Hematopoietic multipotent progenitor cell (in vitro differentiated cells): Measurements from ENCODE around the gene C8G. TPM values are rescaled to one million over a fixed set of nuclear protein-coding genes. Genes with fewer than 3 reads are reported as not detected.

Experiments used
- DNase-seq, 3 donors: peaks; one replicate each; pipeline ENCODE4 v3.0.0-alpha.2; 2011 to 2015; ENCODE audit warnings: low read depth in 2 of 3, low spot score in 2 of 3
- total RNA-seq: library from RNA; depleted of rRNA; stranded (reverse); fragments of >200 nt; gene quantifications from one replicate; pipeline ENCODE4 v1.2.3, GENCODE V29; 2012

Gene C8G
- total RNA-seq, 1 donor, result 0.81 TPM

DNA sequence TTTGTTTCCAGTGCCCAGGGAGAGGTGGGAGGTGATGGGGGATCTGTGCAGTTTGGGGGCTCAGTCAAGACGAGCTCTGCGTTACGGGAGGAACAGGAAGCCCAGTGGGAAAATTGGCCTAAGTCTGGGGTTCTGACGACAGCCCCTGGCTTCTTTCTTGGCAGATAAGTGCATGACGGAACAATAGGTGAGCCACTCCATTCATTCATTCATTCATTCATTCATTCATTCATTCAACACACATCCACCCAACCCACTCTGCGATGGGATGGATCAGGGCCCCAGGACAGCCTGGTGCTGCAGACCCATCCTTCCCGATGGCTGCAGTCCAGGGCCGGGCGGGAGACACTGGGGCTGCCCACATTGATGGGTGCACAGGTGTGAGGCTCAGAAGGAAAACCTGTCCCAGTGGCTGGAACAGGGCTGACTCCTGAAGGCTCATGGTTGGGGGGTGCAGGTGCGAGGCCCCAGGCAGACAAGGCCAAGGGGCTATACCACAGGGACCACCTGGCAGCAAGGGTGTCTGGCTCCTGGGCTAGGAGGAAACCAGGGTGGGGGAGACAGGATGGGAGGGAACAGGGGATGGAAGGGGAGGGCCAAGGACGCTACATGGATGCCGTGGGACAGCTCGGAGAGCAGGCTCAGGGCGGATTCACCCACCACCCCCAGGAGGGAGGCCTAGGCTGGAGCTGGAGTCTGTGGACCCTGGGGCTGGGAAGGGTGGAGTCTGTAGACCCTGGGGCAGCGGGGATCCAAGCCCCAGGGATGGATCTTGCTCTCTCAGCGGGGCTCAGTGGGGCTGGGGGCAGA is 35.8 kb downstream of the C8G start:
- no peak for DNase-seq

DNA sequence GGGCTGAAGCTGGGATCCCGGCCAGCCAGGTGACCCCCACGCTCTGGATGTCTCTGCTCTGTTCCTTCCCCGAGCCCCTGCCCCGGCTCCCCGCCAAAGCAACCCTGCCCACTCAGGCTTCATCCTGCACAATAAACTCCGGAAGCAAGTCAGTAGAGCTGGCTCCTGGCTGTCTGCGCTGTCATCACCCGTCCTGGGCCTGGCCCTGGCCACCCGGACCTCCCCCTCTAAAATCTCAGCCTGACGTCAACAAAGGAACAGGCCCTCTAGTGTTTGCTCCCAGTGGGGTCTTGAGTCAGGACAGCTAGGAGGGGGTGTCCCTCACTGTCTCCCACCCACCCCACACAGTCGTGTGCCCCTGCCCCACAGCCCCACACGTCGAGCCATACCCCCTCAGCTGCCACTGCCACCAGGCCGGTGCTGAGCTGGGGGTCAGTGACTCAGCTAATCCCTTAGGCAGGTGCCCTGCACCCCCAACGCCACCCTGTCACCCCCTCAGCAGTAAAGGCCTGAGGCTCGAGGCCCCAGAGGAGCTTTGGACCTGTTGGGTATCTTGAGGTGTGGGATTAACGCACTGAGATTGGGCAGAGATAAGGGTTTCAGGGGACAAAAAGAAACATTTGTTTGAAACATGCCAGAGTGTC is 36.7 kb downstream of the C8G start:
- DNase-seq, result no peak

DNA sequence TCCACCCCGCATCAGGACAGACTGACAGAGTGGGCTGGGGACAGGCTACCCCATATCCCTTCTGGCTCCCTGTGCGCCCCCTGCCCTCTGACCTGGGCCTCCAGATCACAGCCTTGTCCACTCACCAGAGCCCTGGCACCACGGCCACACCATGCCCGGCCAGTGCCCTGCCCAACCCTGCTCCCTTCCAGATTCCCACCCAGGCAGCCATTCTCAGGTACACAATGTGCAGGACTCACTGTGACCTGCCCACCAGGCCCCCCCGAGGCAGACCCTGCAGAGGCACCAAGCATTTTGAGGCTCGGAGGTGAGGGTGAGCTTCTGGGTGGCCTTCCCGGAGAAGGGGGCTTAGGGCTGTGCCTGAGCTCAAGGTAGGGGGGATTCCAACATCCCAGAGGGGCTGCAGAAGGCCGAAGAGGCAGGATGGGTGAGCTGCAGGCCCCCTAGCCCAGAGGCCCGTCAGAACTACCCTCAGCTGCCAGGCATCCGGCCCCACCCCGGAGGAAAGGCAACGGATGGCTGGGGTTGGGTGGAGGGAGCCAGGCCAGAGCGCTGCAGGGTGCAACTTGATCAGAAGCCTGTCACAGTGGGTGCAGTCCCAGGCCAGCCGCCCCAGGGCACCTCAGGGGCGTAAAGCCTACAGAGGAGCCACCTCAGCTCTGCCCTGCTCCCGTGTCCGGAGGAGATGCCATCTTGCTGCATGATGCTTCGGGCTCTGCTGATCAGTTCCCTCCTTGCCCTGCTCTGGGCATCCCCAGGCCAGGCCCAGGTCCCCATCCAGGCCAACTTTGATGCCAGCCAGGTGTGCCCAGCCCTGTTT is 37.4 kb downstream of the C8G start, which contains the start of gene LCNL1:
Gene LCNL1 (plus strand): TSS at position 762 of the 820 bp plus-strand sequence. CDS start 594 bp downstream, outside the sequence.
- no peak for DNase-seq

DNA sequence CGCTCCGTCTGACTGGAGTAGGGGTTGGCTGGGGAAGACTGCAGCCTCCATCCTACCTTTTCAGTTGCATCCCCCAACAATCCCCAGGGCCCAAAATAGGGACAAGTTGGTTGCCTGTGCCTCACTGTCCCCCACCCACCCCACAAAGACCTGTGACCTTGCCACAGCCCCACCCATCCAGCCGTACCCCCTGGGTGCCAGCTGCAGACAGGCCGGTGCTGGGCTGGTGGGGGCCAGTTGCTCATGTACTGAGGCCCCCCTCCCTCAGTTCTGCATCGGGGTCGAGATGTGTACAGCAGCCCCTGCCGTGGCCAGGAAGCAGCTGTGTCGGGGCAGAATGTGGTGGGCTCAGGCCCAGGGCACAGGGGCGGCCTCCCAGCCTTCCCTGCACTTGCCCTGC is 38.1 kb downstream of the C8G start:
- no peak for DNase-seq

DNA sequence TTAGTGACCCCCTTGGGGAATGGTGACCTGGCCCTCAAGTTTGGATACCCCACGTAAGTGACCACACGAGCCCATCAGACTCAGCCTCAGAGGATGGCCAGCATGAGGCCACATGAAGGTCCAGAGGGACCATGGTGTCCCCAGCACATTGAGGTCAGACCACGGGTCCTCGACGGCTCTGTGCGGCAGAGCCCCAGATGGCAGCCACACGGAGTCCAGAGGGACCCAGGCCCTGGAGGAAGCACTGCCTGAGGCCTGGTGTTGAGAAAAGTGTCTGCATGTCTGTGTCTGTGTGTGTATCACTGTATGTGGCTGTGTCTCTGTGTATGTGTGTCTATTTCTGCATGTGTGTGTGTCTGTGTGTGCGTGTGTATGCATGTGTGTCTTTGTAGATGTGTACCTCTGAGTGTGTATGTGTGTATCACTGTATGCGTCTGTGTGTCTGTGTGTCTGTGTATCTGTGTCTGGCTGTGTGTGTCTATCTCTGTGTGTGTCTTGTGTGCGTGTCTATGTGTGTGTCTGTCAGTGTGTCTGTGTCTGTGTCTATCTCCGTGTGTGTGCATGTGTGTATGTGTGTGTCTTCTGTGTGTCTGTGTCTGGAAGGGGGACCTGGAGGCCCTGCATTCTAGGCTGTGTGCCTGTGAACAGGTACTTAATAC is 38.7 kb downstream of the C8G start:
- DNase-seq, result no peak

DNA sequence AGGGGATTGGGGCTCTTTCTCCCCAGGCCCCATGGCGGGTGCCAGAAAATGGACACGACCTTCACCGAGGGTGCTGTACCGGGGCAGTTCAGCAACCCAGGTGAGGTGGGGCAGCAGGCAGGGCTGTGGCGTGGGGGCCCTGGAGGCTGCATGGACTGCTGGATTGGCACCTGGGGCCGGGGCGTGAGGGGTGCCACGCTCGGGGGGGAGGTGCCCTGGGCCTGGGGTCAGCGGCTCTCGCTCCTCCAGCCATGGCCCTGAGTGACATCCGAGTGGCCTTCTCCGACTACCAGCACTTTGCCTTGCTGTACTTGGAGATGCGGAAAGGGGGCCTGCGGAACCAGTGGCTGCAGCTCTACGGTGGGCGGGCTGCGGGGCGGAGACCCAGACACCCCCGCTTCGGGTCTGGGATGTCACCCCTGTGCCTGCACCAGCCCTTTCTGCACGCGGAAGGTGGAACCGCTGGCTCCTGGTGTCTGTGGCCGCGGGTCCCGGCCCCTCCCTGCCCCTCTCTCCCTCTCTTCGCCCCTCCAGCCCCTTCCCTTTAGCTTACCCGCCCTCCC is 39.5 kb downstream of the C8G start:
- DNase-seq, result no peak

DNA sequence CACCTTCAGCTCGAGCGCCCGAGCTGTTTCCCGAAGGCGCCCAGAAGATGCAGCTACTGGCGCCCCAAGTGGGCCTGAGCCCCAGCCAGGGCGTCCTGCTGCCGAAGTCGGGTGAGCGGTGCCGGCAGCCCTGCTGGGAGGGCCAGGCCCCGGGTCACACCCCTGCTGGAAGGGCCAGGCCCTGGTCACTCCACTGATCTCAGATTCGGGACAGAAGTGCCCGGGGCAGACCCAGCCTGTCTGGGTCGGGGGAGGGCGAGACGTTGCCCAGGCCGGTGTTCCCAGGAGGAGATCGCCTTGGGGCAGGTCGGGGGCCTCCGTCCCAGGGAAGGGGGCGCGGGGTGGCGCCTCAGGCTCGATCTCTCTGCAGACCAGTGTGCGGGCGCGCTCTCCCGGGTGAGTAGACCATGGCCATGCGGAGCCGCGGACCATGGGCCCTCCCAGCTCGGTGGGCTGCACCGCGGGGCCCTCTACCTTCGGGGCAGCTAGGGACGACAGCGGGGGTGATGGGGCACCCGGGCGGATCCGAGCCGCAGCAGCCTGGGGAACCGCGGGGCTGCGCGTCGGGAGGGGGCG is 40.1 kb downstream of the C8G start:
- peak in 1 of 3 donors; percentile 31 for DNase-seq

DNA sequence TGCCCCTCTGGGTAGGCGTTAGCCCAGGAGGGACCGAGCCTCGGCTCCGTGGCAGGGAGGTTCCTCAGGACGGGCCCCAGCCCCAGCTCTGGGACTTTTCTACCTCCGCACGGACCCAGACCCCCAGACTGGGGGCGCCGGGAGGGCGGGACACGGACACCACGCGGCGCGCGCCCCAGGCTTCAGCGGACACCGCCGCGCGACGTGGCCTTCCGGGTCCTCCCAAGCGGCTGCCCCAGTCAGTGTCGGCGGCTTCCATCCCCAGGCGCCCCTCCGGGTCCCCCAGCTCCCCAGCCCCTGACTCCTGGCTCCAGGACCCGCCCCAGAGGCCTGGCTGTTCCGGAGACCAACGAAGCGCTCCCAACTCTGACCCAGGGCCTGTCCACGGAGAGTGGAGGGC is 40.8 kb downstream of the C8G start:
- DNase-seq, result no peak

DNA sequence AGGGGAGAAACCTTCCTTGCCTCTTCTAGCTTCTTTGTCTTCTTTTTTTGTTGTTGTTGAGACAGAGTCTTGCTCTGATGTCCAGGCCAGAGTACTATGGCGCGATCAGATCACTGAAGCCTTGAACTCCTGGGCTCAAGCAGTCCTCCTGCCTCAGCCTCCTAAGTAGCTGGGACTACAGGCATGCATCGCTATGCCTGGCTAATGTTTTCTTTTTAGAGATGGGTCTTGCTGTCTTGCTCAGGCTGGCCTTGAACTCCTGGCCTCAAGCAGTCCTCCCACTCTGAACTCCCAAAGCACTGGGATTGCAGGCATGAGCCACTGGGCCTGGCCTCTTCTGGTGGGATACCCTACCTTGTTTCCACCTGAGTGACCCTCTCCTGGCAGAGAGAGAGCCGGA is 43.8 kb downstream of the C8G start:
- no peak for DNase-seq

DNA sequence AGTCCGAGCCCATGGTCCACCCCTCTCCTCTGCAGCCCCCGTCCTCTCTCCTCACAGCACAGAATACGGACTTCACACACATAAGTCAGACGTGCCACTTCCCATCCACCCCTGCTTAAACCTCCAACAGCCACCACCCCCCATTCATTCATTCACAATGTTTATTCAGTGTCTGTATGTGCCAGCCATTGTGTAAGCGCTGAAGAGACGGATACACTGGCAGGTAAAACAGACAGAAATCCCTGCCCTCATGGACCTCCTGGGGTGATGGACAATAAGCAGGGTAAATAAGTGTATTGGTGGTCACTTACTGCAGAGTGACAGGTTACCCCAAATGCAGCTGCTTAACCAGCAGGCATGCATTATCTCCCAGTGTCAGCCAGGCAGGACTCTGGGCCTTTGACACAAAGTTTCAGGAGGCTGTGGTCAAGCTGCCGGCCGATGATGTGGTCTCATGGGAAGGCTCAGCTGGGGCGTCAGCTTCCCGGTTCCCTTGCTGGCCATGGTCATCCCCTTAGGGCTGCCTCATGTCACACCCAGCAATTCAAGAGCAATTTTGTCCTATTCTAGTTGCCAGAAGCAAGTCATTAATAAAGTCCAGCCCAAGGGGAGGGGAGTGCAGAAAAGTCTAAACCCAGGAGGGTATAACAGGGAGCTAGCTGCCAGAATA is 45.3 kb downstream of the C8G start:
- DNase-seq, result no peak

DNA sequence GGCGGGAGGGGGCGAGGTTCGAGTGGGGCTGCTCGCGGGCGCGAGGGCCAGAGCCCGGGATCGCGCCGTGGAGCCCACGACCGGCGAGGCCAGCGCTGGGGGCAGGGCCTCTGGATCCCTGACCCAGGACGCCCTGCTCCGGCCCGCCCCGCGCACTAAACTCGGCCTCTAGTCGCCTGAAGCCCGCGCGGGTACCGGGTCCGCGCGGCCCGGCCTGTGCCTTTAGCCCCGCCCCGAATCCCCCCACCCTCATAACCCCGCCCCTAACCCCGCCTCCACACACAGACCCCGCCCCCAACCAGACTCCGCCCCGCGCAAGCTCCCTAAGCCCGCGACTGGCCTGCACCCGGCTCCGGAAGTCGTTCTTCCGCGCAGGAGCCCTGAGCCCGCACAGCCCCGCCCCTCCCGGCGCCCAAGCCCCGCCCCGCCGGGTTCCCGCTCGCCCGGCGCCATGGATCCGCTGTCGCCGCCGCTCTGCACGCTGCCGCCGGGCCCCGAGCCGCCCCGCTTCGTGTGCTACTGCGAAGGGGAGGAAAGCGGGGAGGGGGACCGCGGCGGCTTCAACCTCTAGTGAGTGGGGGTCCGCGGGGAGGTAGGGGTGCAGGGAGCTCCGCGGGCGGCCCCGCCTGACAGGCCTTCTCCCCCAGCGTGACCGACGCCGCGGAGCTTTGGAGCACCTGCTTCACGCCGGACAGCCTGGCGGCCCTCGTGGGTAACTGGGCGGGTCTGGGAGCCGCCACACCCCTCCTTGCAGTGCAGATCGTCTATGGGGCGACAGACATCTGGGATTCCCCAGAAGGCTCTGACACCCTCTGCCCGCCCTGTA is 47.2 kb downstream of the C8G start, which contains the start of gene PAXX:
Gene PAXX (plus strand): TSS at position 430 of the 826 bp plus-strand sequence. CDS start 22 bp downstream, at position 452.
- DNase-seq, result peak; percentile 76 to 91 (median 89)

DNA sequence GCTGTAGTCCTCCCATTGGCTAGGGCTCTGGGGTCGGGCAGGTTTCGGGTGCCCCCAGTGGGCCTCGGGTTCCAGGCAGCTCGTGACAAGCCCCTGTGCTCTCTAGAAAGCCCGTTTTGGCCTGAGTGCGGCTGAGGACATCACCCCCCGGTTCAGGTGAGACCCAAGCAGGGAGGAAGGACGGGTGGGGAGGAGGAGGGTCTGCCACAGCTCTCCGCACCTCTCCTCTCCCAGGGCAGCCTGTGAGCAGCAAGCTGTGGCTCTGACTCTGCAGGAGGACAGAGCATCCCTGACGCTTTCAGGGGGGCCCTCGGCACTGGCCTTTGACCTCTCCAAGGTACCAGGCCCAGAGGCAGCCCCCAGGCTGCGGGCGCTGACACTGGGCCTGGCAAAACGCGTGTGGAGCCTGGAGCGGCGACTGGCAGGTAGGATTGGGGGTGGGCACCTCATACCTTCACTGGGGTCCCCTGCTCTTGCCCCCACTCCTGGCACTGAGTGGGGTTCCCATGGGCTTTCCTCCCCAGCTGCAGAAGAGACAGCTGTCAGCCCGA is 47.9 kb downstream of the C8G start:
- no peak for DNase-seq

DNA sequence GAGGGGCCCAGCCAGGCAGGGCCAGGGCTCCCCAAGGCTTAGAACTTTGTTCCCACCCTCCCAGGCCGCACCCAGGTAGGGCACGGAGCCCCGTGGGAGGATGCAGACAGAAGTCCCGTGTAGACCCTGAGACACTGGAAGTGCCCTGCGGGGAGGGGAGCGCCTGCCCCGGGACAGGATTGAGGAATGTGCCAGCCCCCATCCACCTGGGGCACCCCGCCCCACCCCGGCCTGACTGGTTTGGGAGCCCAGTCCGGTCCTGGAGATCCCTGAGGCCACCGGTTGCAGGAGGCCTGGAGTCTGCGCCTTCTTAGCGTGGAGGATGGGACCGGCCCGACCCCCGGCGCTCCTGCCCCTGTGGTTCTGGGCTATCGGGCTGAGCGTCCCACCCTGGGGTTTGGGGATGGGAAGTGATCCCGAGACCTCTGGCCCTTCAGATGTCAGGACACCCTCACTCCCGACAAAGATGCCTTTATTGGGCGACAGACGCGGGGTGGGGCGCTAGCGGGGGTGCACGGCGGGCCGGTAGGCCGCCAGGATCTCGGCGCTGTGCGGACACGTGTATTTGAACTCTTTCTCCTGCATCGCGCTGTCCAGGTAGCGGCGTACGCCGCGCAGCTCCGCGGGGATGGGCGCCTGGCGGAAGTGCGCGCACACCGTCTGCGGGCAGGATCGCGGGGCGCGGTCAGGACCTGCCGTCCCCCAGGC is 49.3 kb downstream of the C8G start:
- no peak for DNase-seq

DNA sequence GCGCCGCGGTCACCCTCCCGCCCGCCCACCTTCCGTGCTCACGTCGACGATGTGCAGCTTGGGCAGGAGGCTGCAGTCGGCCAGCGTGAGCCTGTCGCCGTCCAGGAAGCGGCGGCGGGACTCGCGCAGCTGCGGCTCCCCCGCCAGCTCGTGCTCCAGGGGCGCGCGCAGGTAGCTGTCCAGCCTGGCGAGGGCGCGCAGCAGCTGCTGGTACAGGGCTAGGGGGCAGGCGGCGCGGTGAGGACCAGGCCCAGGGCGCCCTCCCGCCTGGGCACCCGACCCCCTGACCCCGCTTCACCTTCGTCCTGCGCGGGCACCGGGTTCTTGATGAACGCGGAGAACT is 49.8 kb downstream of the C8G start:
- no peak for DNase-seq

DNA sequence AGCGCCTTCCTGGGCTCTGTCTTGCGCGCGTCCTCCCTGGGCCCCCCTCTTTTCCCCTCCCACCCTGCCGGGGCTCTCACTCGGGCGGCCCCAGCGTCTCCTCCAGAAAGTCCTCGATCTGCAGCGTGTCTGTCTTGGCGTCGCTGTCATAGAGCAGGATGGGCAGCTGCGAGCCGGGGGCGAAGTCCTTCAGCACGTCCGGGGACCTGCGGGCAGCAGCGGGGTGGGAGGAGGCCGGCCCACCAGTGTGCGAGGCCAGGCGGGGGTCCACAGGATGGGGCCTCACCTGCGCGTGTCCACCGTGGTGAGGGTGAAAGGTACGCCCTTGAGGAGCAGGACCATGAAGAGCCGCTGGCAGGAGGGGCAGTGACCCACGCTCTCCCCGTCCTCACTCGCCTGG is 50.3 kb downstream of the C8G start:
- DNase-seq, result no peak

DNA sequence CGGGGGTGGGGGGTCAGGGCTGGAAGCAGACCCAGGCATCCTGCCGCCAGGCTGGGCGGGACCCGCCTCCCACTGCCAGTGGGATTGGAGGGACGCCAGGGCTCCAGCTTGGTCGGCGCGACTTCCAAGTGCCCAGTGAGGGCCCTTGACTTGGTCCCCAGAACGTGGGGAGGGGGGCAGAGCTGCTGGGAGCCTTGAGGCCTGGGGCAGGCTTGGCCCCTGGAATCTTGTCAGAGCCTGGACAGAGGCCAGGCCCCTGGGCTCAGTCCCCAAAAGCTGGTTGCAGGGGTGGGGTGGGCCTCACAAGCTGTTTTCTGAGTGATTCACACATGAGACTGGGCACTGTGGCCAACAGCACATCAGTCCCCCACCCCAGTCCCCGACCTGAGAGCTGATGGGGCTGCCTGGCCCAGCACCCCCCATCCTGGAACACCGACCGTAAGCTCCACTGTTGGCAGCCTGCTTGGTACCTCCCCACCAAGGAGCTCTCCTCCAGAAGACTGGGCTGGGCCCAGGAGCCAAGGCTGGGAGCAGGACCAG is 50.8 kb downstream of the C8G start:
- no peak for DNase-seq
